Activated CD4-positive, alpha-beta memory T cell treated with anti-CD3 and anti-CD28 coated beads, Interleukin-2, amount 10 ng/mL, durations not matched to agents 7 days and 5 days (primary cell): ENCODE results near the gene RYR3. TPM values are rescaled to one million over a fixed set of nuclear protein-coding genes. Genes with fewer than 3 reads are reported as not detected.

Experiments
- CTCF ChIA-PET: fragments of 350-600 bp; sonication (Branson Sonifier 250); formaldehyde crosslinking; loops from one replicate; lab custom pipeline; 2021; ENCODE audit warnings: antibody characterized with exemption, inconsistent platforms; lab: Charles Lee
- POLR2A ChIA-PET: fragments of 350-600 bp; sonication (Branson Sonifier 250); formaldehyde crosslinking; loops from one replicate; lab custom pipeline; 2021; ENCODE audit warnings: antibody characterized with exemption; lab: Charles Lee
- DNase-seq: peaks from one replicate; pipeline ENCODE4 v3.0.0-alpha.2; 2020
- H3K27ac Mint-ChIP-seq: one replicate; pipeline ENCODE4 v1.8.0; 2021; ENCODE audit warnings: mild to moderate bottlenecking, mixed read lengths
- H3K27me3 Mint-ChIP-seq: one replicate; pipeline ENCODE4 v1.8.0; 2021; ENCODE audit warnings: mixed read lengths
- H3K36me3 Mint-ChIP-seq: one replicate; pipeline ENCODE4 v1.8.0; 2021; ENCODE audit warnings: low read depth, mixed read lengths
- H3K4me1 Mint-ChIP-seq: one replicate; pipeline ENCODE4 v1.8.0; 2021; ENCODE audit warnings: mixed read lengths
- H3K4me3 Mint-ChIP-seq: one replicate; pipeline ENCODE4 v1.8.0; 2021; ENCODE audit warnings: mild to moderate bottlenecking, mixed read lengths
- H3K9me3 Mint-ChIP-seq: one replicate; pipeline ENCODE4 v1.8.0; 2021; ENCODE audit warnings: mixed read lengths
- total RNA-seq, 2 experiments: library from RNA; stranded (reverse); gene quantifications; one replicate each; pipeline ENCODE4 v1.2.3, GENCODE V29; 2021

The RYR3 gene
- total RNA-seq, 2 experiments from 2014 or later = not detected

DNA sequence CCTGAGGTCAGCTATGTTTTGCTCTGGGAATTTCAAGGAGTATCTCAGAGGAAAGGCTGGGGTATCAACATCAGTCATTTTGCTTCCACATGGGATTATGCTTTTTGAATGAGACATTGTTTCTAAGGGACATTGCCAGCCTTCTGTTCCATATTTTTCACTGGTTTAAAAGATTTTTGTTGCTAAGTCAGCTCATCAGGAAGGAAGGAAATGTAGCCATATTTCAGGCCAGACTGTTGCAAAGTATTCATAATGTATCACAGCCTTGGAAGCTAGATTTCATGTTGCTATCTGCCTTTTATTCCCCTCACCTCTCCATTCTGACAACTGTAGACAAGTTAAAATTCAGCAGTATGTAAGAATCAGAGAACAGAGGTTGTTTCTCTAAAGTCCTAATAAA, 596.6 kb downstream of the RYR3 start:
- ChIA-PET POLR2A (no interaction called here), CTCF (no interaction called here)
- Mint-ChIP-seq H3K9me3 (no peaks in the 10 kb centered on the region), H3K4me1 (no peaks in the 10 kb centered on the region), H3K36me3 (no peaks in the 10 kb centered on the region), H3K4me3 (no peak overlapping the region), H3K27me3 (no peaks in the 10 kb centered on the region), H3K27ac (no peak overlapping the region)
- no peak for DNase-seq

DNA sequence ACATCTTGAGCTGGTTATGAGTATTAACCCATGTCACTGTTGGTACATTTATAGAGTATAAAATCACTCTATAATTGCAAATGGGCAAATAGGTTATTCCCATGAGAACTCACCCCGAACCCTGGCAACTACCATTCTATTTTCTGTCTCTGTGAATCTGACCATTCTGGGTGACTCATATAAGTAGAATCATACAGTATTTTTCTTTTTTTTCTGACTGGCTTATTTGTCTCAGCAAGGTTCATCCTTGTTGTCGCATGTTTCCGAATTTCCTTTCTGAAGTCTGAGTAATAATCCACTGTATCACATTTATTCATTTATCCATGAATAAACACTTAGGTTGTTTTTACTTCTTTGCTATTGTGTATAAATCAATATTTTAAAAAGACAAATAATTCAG, 597.6 kb downstream of the RYR3 start:
- Mint-ChIP-seq H3K9me3 (no peaks in the 10 kb centered on the region), H3K27me3 (no peaks in the 10 kb centered on the region), H3K36me3 (no peaks in the 10 kb centered on the region), H3K4me1 (no peaks in the 10 kb centered on the region), H3K27ac (no peak overlapping the region), H3K4me3 (no peak overlapping the region)
- ChIA-PET POLR2A (no interaction called here), CTCF (no interaction called here)
- DNase-seq = no peak

DNA sequence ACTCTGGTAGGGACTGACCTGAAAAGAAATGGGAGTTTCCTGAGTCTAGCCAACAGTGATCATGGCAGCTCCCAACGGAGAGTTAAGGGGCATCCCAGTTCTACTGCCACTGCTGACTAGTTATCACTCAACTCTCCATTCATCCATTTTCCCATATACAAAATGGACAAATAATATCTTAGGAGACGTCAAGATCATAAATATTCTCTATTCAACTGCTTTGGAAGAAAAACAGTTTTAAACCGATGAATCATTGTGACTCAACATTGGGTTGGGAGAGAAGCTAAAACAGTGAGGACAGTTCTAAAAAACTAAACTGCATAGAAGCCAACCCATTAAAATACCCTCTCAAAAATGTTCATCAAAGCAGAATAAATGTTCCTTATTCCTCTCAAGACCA, 600.0 kb downstream of the RYR3 start:
- no peaks in the 10 kb centered on the region for H3K27me3 Mint-ChIP-seq
- no peak overlapping the region for H3K4me3 Mint-ChIP-seq
- CTCF ChIA-PET = no interaction called here
- H3K36me3 Mint-ChIP-seq = no peaks in the 10 kb centered on the region
- no peak overlapping the region for H3K27ac Mint-ChIP-seq
- H3K9me3 Mint-ChIP-seq = no peaks in the 10 kb centered on the region
- POLR2A ChIA-PET = no interaction called here
- DNase-seq = no peak
- no peaks in the 10 kb centered on the region for H3K4me1 Mint-ChIP-seq

DNA sequence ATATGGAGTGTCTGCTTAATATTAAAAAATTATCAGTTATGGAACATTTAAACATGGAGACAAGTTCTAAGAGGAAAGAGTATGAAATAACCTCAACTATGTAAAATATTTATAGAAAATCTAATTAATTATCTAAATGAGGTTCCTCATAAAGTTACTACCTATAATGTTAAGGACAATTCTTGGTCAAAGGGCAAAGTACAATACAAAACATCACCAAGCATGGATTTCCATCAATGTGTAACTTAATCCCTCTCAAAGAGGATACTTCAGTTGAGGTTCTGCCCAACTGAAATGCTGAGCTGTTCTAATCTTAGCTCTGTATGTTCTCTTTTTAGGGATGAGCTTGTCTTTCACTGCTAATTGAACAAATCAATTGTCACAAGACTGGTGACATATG, 601.6 kb downstream of the RYR3 start:
- CTCF ChIA-PET = no interaction called here
- Mint-ChIP-seq H3K27me3 (no peaks in the 10 kb centered on the region), H3K36me3 (no peaks in the 10 kb centered on the region), H3K27ac (no peak overlapping the region), H3K9me3 (no peaks in the 10 kb centered on the region), H3K4me1 (no peaks in the 10 kb centered on the region), H3K4me3 (no peak overlapping the region)
- DNase-seq = no peak
- POLR2A ChIA-PET = no interaction called here

DNA sequence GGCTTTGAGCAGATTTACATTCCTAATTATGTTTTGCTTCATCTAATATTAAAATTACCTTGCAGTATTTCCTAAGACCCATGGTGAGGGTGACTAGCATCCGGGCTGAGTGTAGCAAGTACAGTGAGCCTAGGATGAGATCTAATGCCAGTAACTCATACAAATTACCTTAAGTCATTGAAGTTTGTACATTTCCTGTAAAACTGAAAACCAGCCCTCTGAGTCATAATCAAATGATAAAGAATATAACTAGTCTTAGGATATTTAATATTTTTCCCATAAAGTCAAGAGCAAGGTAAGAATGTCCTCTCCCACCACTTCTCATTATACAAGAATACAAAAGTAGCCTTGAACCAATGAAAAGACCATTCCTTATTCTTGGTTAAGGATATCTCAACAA, 602.7 kb downstream of the RYR3 start:
- ChIA-PET POLR2A (no interaction called here), CTCF (no interaction called here)
- no peak overlapping the region for H3K4me3 Mint-ChIP-seq
- H3K27ac Mint-ChIP-seq = no peak overlapping the region
- no peaks in the 10 kb centered on the region for H3K36me3 Mint-ChIP-seq
- no peak for DNase-seq
- H3K27me3 Mint-ChIP-seq = no peaks in the 10 kb centered on the region
- no peaks in the 10 kb centered on the region for H3K4me1 Mint-ChIP-seq
- H3K9me3 Mint-ChIP-seq = no peaks in the 10 kb centered on the region

Other genes with a start within 250 kb of the RYR3 start
- gene FMN1, start 116.3 kb upstream of the RYR3 start, total RNA-seq = under 1 TPM; 0.03 to 0.15 TPM